IMR-90 (cell line): ENCODE results near the gene SP140L. TPM values are rescaled to one million over a fixed set of nuclear protein-coding genes. Genes with fewer than 3 reads are reported as not detected.

Experiments used
- ATAC-seq: fragments of 200-7000 bp; cut with Tn5 transposase; 2 replicates; pipeline ENCODE4 v1.9.1; 2020; ENCODE audit warnings: low read depth, mild to moderate bottlenecking, moderate library complexity
- BruUV-seq: library from RNA; stranded (reverse); fragments of 400-500 nt; replicated peaks from 2 replicates; lab custom pipeline; 2021; lab: Mats Ljungman, UMichigan
- CTCF ChIA-PET: fragments of 300-600 bp; formaldehyde crosslinking; extraction: SDS; loops from one replicate; lab custom pipeline; 2021; ENCODE audit warnings: antibody characterized with exemption; lab: Yijun Ruan, JAX
- POLR2A ChIA-PET: fragments of 300-600 bp; sonication (Branson Sonifier 250); formaldehyde crosslinking; loops from one replicate; lab custom pipeline; 2022; ENCODE audit warnings: antibody characterized with exemption; ENCODE audit not compliant: unreplicated experiment; lab: Charles Lee
- DNase-seq: peaks from one replicate; pipeline ENCODE4 v3.0.0; 2013
- H2AFZ ChIP-seq: replicated peaks from 2 replicates; pipeline ENCODE3; 2013; ENCODE audit warnings: low read length, mild to moderate bottlenecking; ENCODE audit not compliant: poor library complexity
- H2AK5ac ChIP-seq: 2 replicates; pipeline ENCODE4 v1.6.1; 2013; ENCODE audit warnings: low read depth, low read length, inconsistent platforms
- H2AK9ac ChIP-seq: replicated peaks from 2 replicates; pipeline ENCODE3; 2013; ENCODE audit warnings: mild to moderate bottlenecking, low read depth, low read length, moderate library complexity; ENCODE audit not compliant: poor library complexity
- H2BK120ac ChIP-seq: 2 replicates; pipeline ENCODE4 v1.6.1; 2013; ENCODE audit warnings: low read depth, low read length, inconsistent platforms
- H2BK15ac ChIP-seq: 3 replicates; pipeline ENCODE4 v1.6.1; 2013; ENCODE audit warnings: low read depth, low read length, inconsistent platforms
- H2BK20ac ChIP-seq: 2 replicates; pipeline ENCODE4 v1.6.1; 2013; ENCODE audit warnings: low read depth, mild to moderate bottlenecking, inconsistent platforms, low read length, moderate library complexity
- H2BK5ac ChIP-seq: 2 replicates; pipeline ENCODE4 v1.6.1; 2013; ENCODE audit warnings: mild to moderate bottlenecking, low read depth, low read length, inconsistent platforms; ENCODE audit not compliant: poor library complexity, severe bottlenecking
- H3K14ac ChIP-seq: replicated peaks from 2 replicates; pipeline ENCODE4 v1.6.1; 2013; ENCODE audit warnings: low read depth, low read length, inconsistent platforms
- H3K18ac ChIP-seq: 2 replicates; pipeline ENCODE4 v1.6.1; 2013; ENCODE audit warnings: low read depth, low read length, control low read depth
- H3K23ac ChIP-seq: 2 replicates; pipeline ENCODE4 v1.6.1; 2013; ENCODE audit warnings: low read depth, low read length, inconsistent platforms
- H3K27ac ChIP-seq: 2 replicates; pipeline ENCODE4 v1.5.1; 2013; ENCODE audit warnings: mild to moderate bottlenecking, control low read depth, low read length; ENCODE audit not compliant: insufficient read depth
- H3K27me3 ChIP-seq: 2 replicates; pipeline ENCODE4 v1.6.1; 2013; ENCODE audit warnings: low read length; ENCODE audit not compliant: control insufficient read depth, insufficient read depth
- H3K36me3 ChIP-seq: 2 replicates; pipeline ENCODE4 v1.6.1; 2013; ENCODE audit warnings: low read length, mixed read lengths; ENCODE audit not compliant: control insufficient read depth, insufficient read depth
- H3K4ac ChIP-seq: 2 replicates; pipeline ENCODE4 v1.6.1; 2013; ENCODE audit warnings: low read depth, low read length, inconsistent platforms
- H3K4me1 ChIP-seq: 2 replicates; pipeline ENCODE4 v1.6.1; 2013; ENCODE audit warnings: low read length, mixed read lengths; ENCODE audit not compliant: control insufficient read depth, insufficient read depth
- H3K4me2 ChIP-seq: 2 replicates; pipeline ENCODE4 v1.6.1; 2013; ENCODE audit warnings: low read depth, mild to moderate bottlenecking, control low read depth, low read length, moderate library complexity
- H3K4me3 ChIP-seq: 2 replicates; pipeline ENCODE4 v1.5.1; 2013; ENCODE audit warnings: low read depth, mild to moderate bottlenecking, control low read depth, low read length, moderate library complexity; ENCODE audit not compliant: insufficient read depth
- H3K56ac ChIP-seq: 2 replicates; pipeline ENCODE4 v1.6.1; 2013; ENCODE audit warnings: low read length, inconsistent platforms; ENCODE audit not compliant: insufficient read depth; ENCODE audit errors: extremely low read depth
- H3K79me1 ChIP-seq, 2 experiments: 2 replicates each; pipeline ENCODE4 v1.6.1; 2013; ENCODE audit warnings: low read length in 2 of 2, inconsistent platforms in 1 of 2, low read depth in 1 of 2
- H3K9ac ChIP-seq: 2 replicates; pipeline ENCODE4 v1.6.1; 2013; ENCODE audit warnings: low read depth, low read length, control low read depth
- H3K9me1 ChIP-seq: 2 replicates; pipeline ENCODE4 v1.6.1; 2013; ENCODE audit warnings: low read length, inconsistent platforms; ENCODE audit not compliant: insufficient read depth
- H3K9me3 ChIP-seq: 2 replicates; pipeline ENCODE4 v1.6.1; 2013; ENCODE audit warnings: low read length; ENCODE audit not compliant: control insufficient read depth, insufficient read depth
- H4K20me1 ChIP-seq: 2 replicates; pipeline ENCODE4 v1.6.1; 2013; ENCODE audit warnings: low read length, inconsistent platforms; ENCODE audit not compliant: insufficient read depth
- H4K5ac ChIP-seq: 2 replicates; pipeline ENCODE4 v1.6.1; 2013; ENCODE audit warnings: mild to moderate bottlenecking, low read depth, low read length, control low read depth
- H4K8ac ChIP-seq, 2 experiments: 2 replicates each; pipeline ENCODE4 v1.6.1; 2013; ENCODE audit warnings: low read depth in 2 of 2, low read length in 2 of 2, control low read depth in 1 of 2, inconsistent platforms in 1 of 2
- H4K91ac ChIP-seq: 2 replicates; pipeline ENCODE4 v1.6.1; 2013; ENCODE audit warnings: low read depth, low read length, inconsistent platforms; ENCODE audit not compliant: insufficient read depth
- CEBPB ChIP-seq: IDR thresholded peaks from 2 replicates; pipeline ENCODE4 v1.6.1; 2012; ENCODE audit warnings: low read depth, low read length, improper control_type of control experiment
- CTCF ChIP-seq: conservative IDR thresholded peaks from 2 replicates; pipeline ENCODE4 v1.5.1; 2012; ENCODE audit warnings: mild to moderate bottlenecking, low read depth, low read length, improper control_type of control experiment
- RFX5 ChIP-seq: IDR thresholded peaks from 2 replicates; pipeline ENCODE4 v1.8.0; 2012; ENCODE audit warnings: low read depth, mild to moderate bottlenecking, low read length, moderate library complexity
- USF2 ChIP-seq: fragments of 150-350 bp; IDR thresholded peaks from 2 replicates; pipeline ENCODE4 v1.6.1; 2017; ENCODE audit warnings: mild to moderate bottlenecking, antibody characterized with exemption, low read length, low read depth
- WGBS, 2 experiments: methylation state at CpG; one replicate each; pipeline versions ENCODE4 v1.1.5 to v1.1.7; 2013; ENCODE audit warnings: missing lambda C conversion rate in 2 of 2; ENCODE audit not compliant: insufficient read length in 1 of 2; ENCODE audit errors: extremely low coverage in 2 of 2; 5-methylcytosine and 5-hydroxymethylcytosine counted together
- dilution Hi-C: fragments of 300-500 bp; cut with HindIII; formaldehyde crosslinking; loops from one replicate; pipeline ENCODE4 v1.14.3; 2018; ENCODE audit warnings: low sequenced_read_pairs; ENCODE audit not compliant: unreplicated experiment
- in situ Hi-C: fragments of 300-500 bp; cut with MboI; formaldehyde crosslinking; loops from 3 replicates; pipeline ENCODE4 v1.14.3; 2019; ENCODE audit warnings: low sequenced_read_pairs, inconsistent platforms, mixed read lengths
- intact Hi-C: fragments of 100-400 bp; cut with micrococcal nuclease; formaldehyde crosslinking; loops from 2 replicates; pipeline ENCODE4 v1.10.0; 2022
- polyA plus RNA-seq, 3 experiments: library from polyadenylated mRNA; depleted of rRNA; stranded (reverse); fragments of >200 nt; gene quantifications; 2 replicates each; pipeline ENCODE4 v1.2.3, GENCODE V29; 2012; ENCODE audit warnings: low replicate concordance in 1 of 3
- total RNA-seq: library from RNA; depleted of rRNA; stranded (reverse); fragments of >200 nt; gene quantifications from 2 replicates; pipeline ENCODE4 v1.2.3, GENCODE V29; 2012

Gene SP140L
- total and polyA plus RNA-seq, 2 of the 4 experiments (the other 2 are of a cell fraction) = 5.4 to 11.2 TPM

GRCh38 chr2:230430957-230431910, 104.2 kb downstream of the SP140L start:
- no TSS peak for BruUV-seq
- POLR2A ChIA-PET = no interaction called here
- no peak overlapping the region for H3K27ac ChIP-seq
- H2BK120ac ChIP-seq = no peak overlapping the region
- dilution Hi-C loops (no loop called here), intact Hi-C loops (no loop called here), in situ Hi-C loops (no loop called here)
- H2AK9ac ChIP-seq = no peak overlapping the region
- H2AK5ac ChIP-seq = no peak overlapping the region
- H3K56ac ChIP-seq = no peak overlapping the region
- no peak overlapping the region for H3K23ac ChIP-seq
- H4K5ac ChIP-seq = no peak overlapping the region
- no peak overlapping the region for H4K91ac ChIP-seq
- peaks cover 9% of the 10 kb centered on the region; the same call in 1 of the 2 replicates for H3K9me1 ChIP-seq
- no peak overlapping the region for H4K8ac ChIP-seq
- H3K9ac ChIP-seq = no peak overlapping the region
- H3K14ac ChIP-seq = no peak overlapping the region
- CTCF ChIA-PET = no interaction called here
- 100% methylated on average over 1 of the region's 1 CpG; no CpG with 5 or more reads in 1 of the 2 experiments for WGBS, 2 experiments
- H2BK20ac ChIP-seq = no peak overlapping the region
- no peak overlapping the region for H3K4me2 ChIP-seq
- no peak overlapping the region for H2BK5ac ChIP-seq
- peaks cover 5% of the 10 kb centered on the region; the same call in 1 of the 2 replicates for H3K4me1 ChIP-seq
- peaks cover 6% of the 10 kb centered on the region for H3K9me3 ChIP-seq
- H2BK15ac ChIP-seq = no peak overlapping the region
- H3K36me3 ChIP-seq = peaks cover 11% of the 10 kb centered on the region
- no peak for DNase-seq
- peaks cover 22 to 36% of the 10 kb centered on the region in 2 experiments for H3K79me1 ChIP-seq
- peaks cover 20% of the 10 kb centered on the region for H4K20me1 ChIP-seq
- H3K4ac ChIP-seq = no peak overlapping the region
- H3K4me3 ChIP-seq = no peak overlapping the region
- TF ChIP-seq CEBPB = no peak
- no peak for TF ChIP-seq RFX5
- TF ChIP-seq CTCF = no peak
- TF ChIP-seq USF2 = no peak
- ATAC-seq = no peak
- no peak overlapping the region for H2AFZ ChIP-seq
- H3K27me3 ChIP-seq = no peaks in the 10 kb centered on the region
- H3K18ac ChIP-seq = no peak overlapping the region
